ENCODE results near the gene NKPD1.

GRCh38 chr19:45125975-45126493 is 34.7 kb downstream of the NKPD1 start:
- no peak for TF ChIP-seq CBX2 (IDR thresholded peaks at IDR 0.05; ENCODE audit: borderline replicate concordance, low read depth)
- no peak for TF ChIP-seq RNF2 (IDR thresholded peaks at IDR 0.05; ENCODE audit: borderline replicate concordance, low read depth)
- no peak for TF ChIP-seq KDM1A (IDR thresholded peaks at IDR 0.05; ENCODE audit: low read depth)
- no peak for TF ChIP-seq MYC (IDR thresholded peaks at IDR 0.05; ENCODE audit: borderline replicate concordance, low read length)
